Neural cell (in vitro differentiated cells): ENCODE data around the gene COL27A1. TPM values are rescaled to one million over a fixed set of nuclear protein-coding genes. Genes with fewer than 3 reads are reported as not detected.

Experiments used
- H2AFZ ChIP-seq: fragments of 200-600, 300-800 bp; sonication (generic), shearing (Covaris generic); 2 replicates; pipeline ENCODE4 v1.6.0; 2014; ENCODE audit warnings: low read depth, mild to moderate bottlenecking, antibody characterized with exemption, low read length, moderate library complexity
- H3F3A ChIP-seq: fragments of 200-600 bp; shearing (Covaris generic); 2 replicates; pipeline ENCODE4 v1.6.1; 2016; ENCODE audit warnings: mild to moderate bottlenecking, moderate library complexity, mixed read lengths, antibody characterized with exemption, low read length; ENCODE audit not compliant: insufficient read depth, poor library complexity, severe bottlenecking
- H3K27ac ChIP-seq: fragments of 200-600, 300-800 bp; sonication (generic), shearing (Covaris generic); 2 replicates; pipeline ENCODE4 v1.5.1; 2014; ENCODE audit warnings: mild to moderate bottlenecking, low read length, moderate library complexity
- H3K27me3 ChIP-seq: fragments of 300-800, 200-600 bp; sonication (generic), shearing (Covaris generic); 2 replicates; pipeline ENCODE4 v1.6.0; 2014; ENCODE audit warnings: mild to moderate bottlenecking, low read depth, low read length, moderate library complexity; ENCODE audit not compliant: insufficient read depth
- H3K36me3 ChIP-seq: fragments of 300-800, 200-600 bp; sonication (generic), shearing (Covaris generic); 2 replicates; pipeline ENCODE4 v1.5.1; 2014; ENCODE audit warnings: mild to moderate bottlenecking, antibody characterized with exemption, low read length, moderate library complexity; ENCODE audit not compliant: insufficient read depth
- H3K4me2 ChIP-seq: fragments of 300-800, 200-600 bp; sonication (generic), shearing (Covaris generic); 2 replicates; pipeline ENCODE4 v1.6.0; 2014; ENCODE audit warnings: mild to moderate bottlenecking, low read length
- H3K4me3 ChIP-seq: fragments of 300-800, 200-600 bp; sonication (generic), shearing (Covaris generic); 2 replicates; pipeline ENCODE4 v1.5.1; 2014; ENCODE audit warnings: mild to moderate bottlenecking, low read length, moderate library complexity
- H3K79me2 ChIP-seq: fragments of 200-600 bp; shearing (Covaris generic); replicated peaks from 2 replicates; pipeline ENCODE4 v1.6.0; 2014; ENCODE audit warnings: mild to moderate bottlenecking, low read length, moderate library complexity; ENCODE audit not compliant: insufficient read depth
- H3K9ac ChIP-seq: fragments of 300-800, 200-600 bp; sonication (generic), shearing (Covaris generic); 2 replicates; pipeline ENCODE4 v1.6.1; 2016; ENCODE audit warnings: mild to moderate bottlenecking, low read length, mixed read lengths
- H3K9me2 ChIP-seq: fragments of 200-600 bp; shearing (Covaris generic); 2 replicates; pipeline ENCODE4 v1.6.1; 2016; ENCODE audit warnings: mild to moderate bottlenecking, low read length, mixed read lengths; ENCODE audit not compliant: insufficient read depth
- H3K9me3 ChIP-seq: fragments of 200-600, 300-800 bp; sonication (generic), shearing (Covaris generic); 2 replicates; pipeline ENCODE4 v1.6.1; 2016; ENCODE audit warnings: mild to moderate bottlenecking, mixed run types, low read length, moderate library complexity, mixed read lengths
- H4K20me1 ChIP-seq: fragments of 200-600 bp; shearing (Covaris generic); 2 replicates; pipeline ENCODE4 v1.6.1; 2016; ENCODE audit warnings: mild to moderate bottlenecking, mixed run types; ENCODE audit not compliant: insufficient read depth
- CTCF ChIP-seq: fragments of 450-650 bp; IDR thresholded peaks from 2 replicates; pipeline ENCODE4 v1.5.1; 2014; ENCODE audit warnings: antibody characterized with exemption, mild to moderate bottlenecking, moderate library complexity; ENCODE audit not compliant: poor library complexity, severe bottlenecking
- EP300 ChIP-seq: fragments of 450-650 bp; conservative IDR thresholded peaks from 2 replicates; pipeline ENCODE4 v1.6.1; 2014; ENCODE audit warnings: antibody characterized with exemption, mild to moderate bottlenecking, moderate library complexity; ENCODE audit not compliant: poor library complexity, severe bottlenecking
- EZH2 ChIP-seq: fragments of 200-600, 300-800 bp; shearing (Covaris generic), sonication (generic); IDR thresholded peaks from 2 replicates; pipeline ENCODE4 v1.6.1; 2014; ENCODE audit warnings: antibody characterized with exemption, low read length, borderline replicate concordance, mild to moderate bottlenecking; ENCODE audit not compliant: insufficient read depth, poor library complexity, severe bottlenecking
- MXI1 ChIP-seq: fragments of 450-650 bp; conservative IDR thresholded peaks from 2 replicates; pipeline ENCODE4 v1.6.1; 2014; ENCODE audit warnings: antibody characterized with exemption, mild to moderate bottlenecking; ENCODE audit not compliant: poor library complexity, severe bottlenecking
- POLR2AphosphoS5 ChIP-seq: IDR thresholded peaks from 2 replicates; pipeline ENCODE4 v1.6.1; 2012
- RAD21 ChIP-seq: fragments of 450-650 bp; conservative IDR thresholded peaks from 2 replicates; pipeline ENCODE4 v1.6.1; 2014; ENCODE audit warnings: antibody characterized with exemption, mild to moderate bottlenecking, moderate library complexity
- SMC3 ChIP-seq: fragments of 450-650 bp; conservative IDR thresholded peaks from 2 replicates; pipeline ENCODE4 v1.6.1; 2014; ENCODE audit warnings: antibody characterized with exemption, mild to moderate bottlenecking, moderate library complexity; ENCODE audit not compliant: poor library complexity
- TAF1 ChIP-seq: IDR thresholded peaks from 2 replicates; pipeline ENCODE4 v1.6.1; 2012; ENCODE audit warnings: low read depth
- polyA plus RNA-seq: library from polyadenylated mRNA; depleted of rRNA; stranded (reverse); fragments of >200 nt; gene quantifications from 2 replicates; pipeline ENCODE4 v1.2.3, GENCODE V29; 2014
- TF ChIP-seq, protein P1 (sequence below): IDR thresholded peaks from 2 replicates; pipeline ENCODE4 v1.6.1; 2012; ENCODE audit warnings: borderline replicate concordance

COL27A1 gene
- polyA plus RNA-seq, 1 donor from 2014 or later: 0.25 TPM

- Histone ChIP-seq H3K27me3 (no peaks in the 10 kb centered on the region), H3F3A (no peaks in the 10 kb centered on the region), H3K9ac (no peak overlapping the region), H3K9me3 (no peaks in the 10 kb centered on the region), H3K79me2 (no peaks in the 10 kb centered on the region), H3K4me2 (no peak overlapping the region), H3K27ac (no peak overlapping the region), H4K20me1 (no peaks in the 10 kb centered on the region), H3K9me2 (no peaks in the 10 kb centered on the region), H3K36me3 (no peaks in the 10 kb centered on the region), H3K4me3 (no peak overlapping the region), H2AFZ (no peak overlapping the region)
- TF ChIP-seq, protein P1, sequence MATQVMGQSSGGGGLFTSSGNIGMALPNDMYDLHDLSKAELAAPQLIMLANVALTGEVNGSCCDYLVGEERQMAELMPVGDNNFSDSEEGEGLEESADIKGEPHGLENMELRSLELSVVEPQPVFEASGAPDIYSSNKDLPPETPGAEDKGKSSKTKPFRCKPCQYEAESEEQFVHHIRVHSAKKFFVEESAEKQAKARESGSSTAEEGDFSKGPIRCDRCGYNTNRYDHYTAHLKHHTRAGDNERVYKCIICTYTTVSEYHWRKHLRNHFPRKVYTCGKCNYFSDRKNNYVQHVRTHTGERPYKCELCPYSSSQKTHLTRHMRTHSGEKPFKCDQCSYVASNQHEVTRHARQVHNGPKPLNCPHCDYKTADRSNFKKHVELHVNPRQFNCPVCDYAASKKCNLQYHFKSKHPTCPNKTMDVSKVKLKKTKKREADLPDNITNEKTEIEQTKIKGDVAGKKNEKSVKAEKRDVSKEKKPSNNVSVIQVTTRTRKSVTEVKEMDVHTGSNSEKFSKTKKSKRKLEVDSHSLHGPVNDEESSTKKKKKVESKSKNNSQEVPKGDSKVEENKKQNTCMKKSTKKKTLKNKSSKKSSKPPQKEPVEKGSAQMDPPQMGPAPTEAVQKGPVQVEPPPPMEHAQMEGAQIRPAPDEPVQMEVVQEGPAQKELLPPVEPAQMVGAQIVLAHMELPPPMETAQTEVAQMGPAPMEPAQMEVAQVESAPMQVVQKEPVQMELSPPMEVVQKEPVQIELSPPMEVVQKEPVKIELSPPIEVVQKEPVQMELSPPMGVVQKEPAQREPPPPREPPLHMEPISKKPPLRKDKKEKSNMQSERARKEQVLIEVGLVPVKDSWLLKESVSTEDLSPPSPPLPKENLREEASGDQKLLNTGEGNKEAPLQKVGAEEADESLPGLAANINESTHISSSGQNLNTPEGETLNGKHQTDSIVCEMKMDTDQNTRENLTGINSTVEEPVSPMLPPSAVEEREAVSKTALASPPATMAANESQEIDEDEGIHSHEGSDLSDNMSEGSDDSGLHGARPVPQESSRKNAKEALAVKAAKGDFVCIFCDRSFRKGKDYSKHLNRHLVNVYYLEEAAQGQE: no peak
- no peak for TF ChIP-seq RAD21
- no peak for TF ChIP-seq CTCF
- no peak for TF ChIP-seq POLR2AphosphoS5
- TF ChIP-seq EP300: no peak
- TF ChIP-seq EZH2: no peak
- TF ChIP-seq TAF1: no peak
- TF ChIP-seq SMC3: no peak
- TF ChIP-seq MXI1: no peak
Observed at GRCh38 chr9:114141553-114142402, 13.6 kb upstream of the COL27A1 start.

DNA sequence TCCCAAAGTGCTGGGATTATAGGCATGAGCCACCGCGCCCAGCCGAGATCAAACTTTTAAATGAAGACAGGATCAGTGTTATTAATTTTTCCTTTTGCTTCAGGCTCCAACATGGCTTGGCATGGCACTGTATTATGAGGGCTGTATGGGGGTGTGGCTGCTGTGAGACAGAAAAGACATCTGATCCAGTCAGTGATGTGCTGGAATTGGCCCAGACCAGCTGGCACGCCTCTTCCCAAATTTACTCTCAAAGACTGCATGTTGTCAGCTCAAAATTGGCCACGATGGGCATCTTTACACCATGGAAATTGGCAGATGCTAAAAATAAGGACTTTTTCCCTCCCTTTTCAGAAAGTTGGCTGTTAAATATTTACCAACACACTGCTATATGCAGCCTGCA lies 12.1 kb upstream of the COL27A1 start:
- Histone ChIP-seq H4K20me1 (no peaks in the 10 kb centered on the region), H2AFZ (no peak overlapping the region), H3K27me3 (no peaks in the 10 kb centered on the region), H3K79me2 (no peaks in the 10 kb centered on the region), H3F3A (no peaks in the 10 kb centered on the region), H3K36me3 (no peaks in the 10 kb centered on the region), H3K9me2 (no peaks in the 10 kb centered on the region), H3K4me3 (no peak overlapping the region), H3K9me3 (no peaks in the 10 kb centered on the region), H3K27ac (no peak overlapping the region), H3K9ac (no peak overlapping the region), H3K4me2 (no peak overlapping the region)
- no peak for TF ChIP-seq EP300
- TF ChIP-seq RAD21: no peak
- no peak for TF ChIP-seq EZH2
- TF ChIP-seq, protein P1: no peak
- no peak for TF ChIP-seq CTCF
- TF ChIP-seq POLR2AphosphoS5: no peak
